GM12864 (cell line): ENCODE data around the gene SLC30A4.

Experiments used
- DNase-seq: peaks from one replicate; pipeline ENCODE4 v3.0.0-alpha.2; 2011; ENCODE audit warnings: low read depth
- H3K4me3 ChIP-seq: 2 replicates; pipeline ENCODE4 v1.5.1; 2011; ENCODE audit warnings: mild to moderate bottlenecking, low read depth, low read length, control low read depth
- CTCF ChIP-seq: IDR thresholded peaks from 2 replicates; pipeline ENCODE4 v1.5.1; 2011; ENCODE audit warnings: low read depth, mild to moderate bottlenecking, moderate library complexity, low read length, control low read depth, inconsistent platforms; ENCODE audit errors: missing control alignments

SLC30A4 gene

DNA sequence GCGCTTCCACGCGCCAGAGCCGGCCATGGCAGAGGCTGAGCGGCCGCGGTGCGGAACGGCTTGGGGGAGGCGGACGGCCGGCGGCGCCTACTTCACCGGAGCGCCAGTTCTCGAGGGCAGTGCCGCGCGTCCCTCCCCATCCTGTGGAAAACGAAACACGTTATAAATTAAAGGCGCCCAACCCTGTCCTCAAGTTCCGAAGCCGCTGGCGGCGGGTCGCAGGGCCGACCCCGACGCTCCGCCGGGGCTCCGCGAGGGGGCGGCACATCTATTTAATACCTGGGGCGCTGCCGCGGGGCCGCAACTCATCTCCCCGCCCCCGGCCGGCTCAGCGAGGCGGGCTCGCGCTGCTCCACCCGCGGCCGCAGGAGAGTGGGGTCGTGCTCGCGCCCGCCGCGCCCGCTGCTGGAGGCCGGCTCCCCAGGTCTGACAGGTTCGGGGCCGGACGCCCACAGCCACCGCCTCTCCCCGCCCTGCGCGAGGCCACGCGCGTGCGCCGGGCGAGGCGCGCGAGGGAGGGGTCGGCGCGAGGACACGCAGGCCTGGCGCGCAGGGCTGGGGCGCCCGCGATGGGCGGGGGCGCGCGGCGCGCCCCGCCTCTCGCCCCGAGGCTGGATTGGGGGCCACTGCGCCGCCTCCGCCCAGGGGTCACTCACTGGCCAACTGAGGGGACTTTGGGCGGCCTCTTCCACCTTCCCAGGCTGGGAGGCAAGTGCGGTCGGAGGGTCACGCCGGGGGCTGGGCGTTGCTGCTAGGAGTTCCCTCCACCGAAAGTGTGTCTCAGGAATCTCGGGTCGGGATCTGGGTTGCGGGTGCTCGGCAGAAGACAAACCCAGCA is at the start of gene SLC30A4:
SLC30A4 (minus strand) TSS at position 428 of the 838 bp plus-strand sequence; CDS start at position 27, 401 bp downstream.
- no peak for DNase-seq
- H3K4me3 ChIP-seq, result peak within 1 kb of the TSS; percentile 49

DNA sequence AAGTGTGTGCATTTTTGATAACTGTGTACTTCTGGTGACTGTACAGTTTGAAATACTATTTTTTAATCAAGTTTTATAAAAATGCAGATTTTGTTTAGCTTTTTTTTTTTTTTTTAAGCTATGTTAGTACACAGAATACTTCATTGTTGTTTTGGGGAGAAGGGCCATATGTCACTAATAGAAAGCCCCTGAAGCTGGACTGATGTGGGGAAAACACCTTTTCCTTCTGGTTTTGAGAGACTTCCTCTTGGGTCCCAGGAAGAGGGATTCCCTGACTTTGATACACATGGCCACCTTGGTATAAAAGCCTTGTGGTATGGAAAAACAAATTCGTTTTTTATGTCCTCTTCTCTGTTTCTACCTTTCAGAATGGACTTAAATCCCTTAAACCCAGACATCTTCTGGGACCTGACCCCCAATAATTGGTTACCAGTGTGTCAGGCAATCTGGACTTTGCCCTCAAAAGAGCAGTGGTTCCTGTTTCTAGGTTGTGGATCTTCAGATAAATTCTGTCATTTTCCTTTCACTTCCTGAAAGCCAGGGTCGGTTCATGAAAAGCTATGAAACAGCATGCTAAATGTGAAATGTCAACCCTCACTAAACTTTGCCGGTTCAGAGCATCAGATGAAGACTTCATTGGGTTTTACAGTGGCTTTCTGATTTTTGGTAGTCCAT is 33.5 kb upstream of the SLC30A4 start:
- no peak for DNase-seq
- no peak for TF ChIP-seq CTCF
- no peak overlapping the region for H3K4me3 ChIP-seq

More for the DNA sequence above, at the start of gene SLC30A4:
- TF ChIP-seq CTCF, result peak; percentile 34

- no peak for DNase-seq
- TF ChIP-seq CTCF, result no peak
- no peak overlapping the region for H3K4me3 ChIP-seq
These were observed 29.1 kb upstream of the SLC30A4 start for GRCh38 chr15:45551676-45552075.

DNA sequence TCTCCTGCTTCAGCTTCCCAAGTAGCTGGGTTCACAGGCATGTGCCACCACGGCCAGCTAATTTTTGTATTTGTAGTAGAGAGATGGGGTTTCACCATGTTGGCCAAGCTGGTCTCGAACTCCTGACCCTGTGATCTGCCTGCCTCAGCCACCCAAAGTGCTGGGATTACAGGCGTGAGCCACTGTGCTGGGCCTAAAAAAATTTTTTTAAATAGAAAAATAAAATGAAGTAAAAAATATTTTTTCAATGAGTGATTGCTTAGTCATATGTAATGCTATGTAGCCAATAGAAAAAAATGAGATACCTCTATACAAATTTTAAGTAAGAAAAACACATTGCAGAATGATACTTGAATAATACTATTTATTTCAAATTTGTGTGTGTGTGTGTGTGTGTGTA is 27.9 kb upstream of the SLC30A4 start:
- no peak for DNase-seq
- H3K4me3 ChIP-seq, result no peak overlapping the region
- TF ChIP-seq CTCF, result no peak

DNA sequence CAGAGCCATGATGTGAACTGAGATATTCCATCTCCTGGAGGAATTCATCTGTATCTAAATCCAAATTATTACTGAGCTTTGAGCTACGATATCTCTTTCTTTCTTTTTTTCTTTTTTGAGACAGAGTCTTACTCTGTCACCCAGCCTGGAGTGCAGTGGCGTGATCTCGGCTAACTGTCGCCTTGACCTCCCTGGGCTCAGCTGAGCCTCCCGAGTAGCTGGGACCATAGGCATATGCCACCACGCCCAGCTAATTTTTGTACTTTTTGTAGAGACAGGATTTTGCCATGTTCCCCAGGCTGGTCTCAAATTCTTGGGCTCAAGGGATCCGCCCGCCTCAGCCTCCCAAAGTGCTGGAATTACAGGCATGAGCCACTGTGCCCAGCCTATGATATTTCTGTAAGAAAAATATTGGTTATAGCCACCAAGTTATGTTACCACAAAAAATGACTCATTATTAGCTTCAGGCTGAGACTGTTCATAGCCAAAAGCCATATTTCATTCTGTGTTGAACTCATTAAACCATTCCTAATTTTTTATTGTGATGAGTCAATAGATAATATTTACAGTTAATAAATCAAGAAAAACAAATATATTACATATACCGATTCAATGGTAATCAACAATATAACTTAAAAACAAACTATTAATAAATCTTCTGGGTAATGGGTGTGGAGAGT is 27.1 kb upstream of the SLC30A4 start:
- TF ChIP-seq CTCF, result no peak
- no peak for DNase-seq
- no peak overlapping the region for H3K4me3 ChIP-seq

DNA sequence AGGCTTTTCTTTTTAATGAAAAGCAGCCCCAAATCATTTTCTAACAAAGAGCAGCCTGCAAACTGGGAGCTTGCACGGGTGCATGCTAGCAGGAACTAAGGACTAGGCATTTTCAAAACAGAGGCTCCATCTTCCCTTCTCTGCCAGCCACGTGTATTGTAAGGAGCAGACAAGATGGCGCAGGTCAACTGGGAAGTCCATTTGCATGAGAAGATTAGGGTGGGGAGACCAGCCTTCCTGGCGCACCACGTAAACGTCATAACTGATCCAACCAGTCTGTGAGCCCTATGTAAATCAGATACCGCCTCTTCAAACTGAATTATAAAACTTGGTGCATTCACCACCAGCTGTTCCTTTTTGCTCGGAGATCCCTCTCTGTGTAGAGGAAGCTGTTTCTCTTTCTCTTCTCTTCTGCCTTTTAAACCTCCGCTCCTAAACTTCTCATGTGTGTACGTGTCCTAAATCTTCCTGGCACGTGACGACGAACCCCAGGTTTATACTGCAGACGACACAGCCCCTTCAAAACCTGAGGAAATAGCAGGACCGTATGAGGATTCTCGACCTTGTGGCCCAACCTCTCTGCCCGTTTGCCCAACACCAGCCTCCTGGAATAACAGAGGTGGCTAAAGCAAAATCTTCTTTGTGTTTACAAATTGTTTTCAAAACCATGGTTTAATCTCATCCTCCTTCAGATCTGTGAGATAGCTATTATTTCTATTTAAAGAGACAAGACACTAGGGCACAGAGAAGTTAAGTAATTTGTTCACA is 26.4 kb upstream of the SLC30A4 start:
- no peak for DNase-seq
- H3K4me3 ChIP-seq, result no peak overlapping the region
- no peak for TF ChIP-seq CTCF
